GM23338 (cell line): Measurements from ENCODE around the gene NPL. TPM values are rescaled to one million over a fixed set of nuclear protein-coding genes. Genes with fewer than 3 reads are reported as not detected.

Source experiments
- ATAC-seq: fragments of 200-7000 bp; cut with Tn5 transposase; 3 replicates; pipeline ENCODE4 v1.9.1; 2020
- DNase-seq: peaks from one replicate; pipeline ENCODE4 v3.0.0-alpha.2; 2015; ENCODE audit warnings: low spot score
- H2AFZ ChIP-seq: fragments of 200-600 bp; sonication (generic); 2 replicates; pipeline ENCODE4 v1.8.0; 2016; ENCODE audit warnings: antibody characterized with exemption, mild to moderate bottlenecking, moderate library complexity
- H3F3A ChIP-seq: fragments of 200-600 bp; sonication (generic); replicated peaks from 2 replicates; pipeline ENCODE4 v1.8.0; 2017; ENCODE audit warnings: antibody characterized with exemption, mixed run types, low read depth
- H3K27ac ChIP-seq: fragments of 200-600 bp; sonication (generic); 2 replicates; pipeline ENCODE4 v1.6.1; 2016; ENCODE audit warnings: low read depth
- H3K27me3 ChIP-seq: fragments of 200-600 bp; sonication (generic); 2 replicates; pipeline ENCODE4 v1.8.0; 2016; ENCODE audit warnings: mild to moderate bottlenecking, mixed run types, moderate library complexity; ENCODE audit not compliant: insufficient read depth
- H3K36me3 ChIP-seq: fragments of 200-600 bp; sonication (generic); 2 replicates; pipeline ENCODE4 v1.8.0; 2016; ENCODE audit warnings: mild to moderate bottlenecking; ENCODE audit not compliant: insufficient read depth
- H3K4me1 ChIP-seq: fragments of 200-600 bp; sonication (generic); 2 replicates; pipeline ENCODE4 v1.8.0; 2016; ENCODE audit warnings: mild to moderate bottlenecking, moderate library complexity; ENCODE audit not compliant: insufficient read depth
- H3K4me2 ChIP-seq: fragments of 200-600 bp; sonication (generic); 2 replicates; pipeline ENCODE4 v1.7.1; 2017; ENCODE audit warnings: mixed run types
- H3K4me3 ChIP-seq: fragments of 200-600 bp; sonication (generic); 2 replicates; pipeline ENCODE4 v1.6.1; 2016; ENCODE audit warnings: mixed run types
- H3K79me2 ChIP-seq: fragments of 200-600 bp; sonication (generic); replicated peaks from 2 replicates; pipeline ENCODE4 v1.8.0; 2017; ENCODE audit warnings: mild to moderate bottlenecking; ENCODE audit not compliant: insufficient read depth
- H3K9me2 ChIP-seq: fragments of 200-600 bp; sonication (generic); 2 replicates; pipeline ENCODE4 v1.8.0; 2017; ENCODE audit not compliant: insufficient read depth
- H4K20me1 ChIP-seq: fragments of 200-600 bp; sonication (generic); replicated peaks from 2 replicates; pipeline ENCODE4 v1.8.0; 2017; ENCODE audit warnings: mild to moderate bottlenecking; ENCODE audit not compliant: insufficient read depth
- H3K27ac Mint-ChIP-seq: 2 replicates; pipeline ENCODE4 v1.8.0; 2020; ENCODE audit warnings: inconsistent platforms, mild to moderate bottlenecking, moderate library complexity, mixed read lengths
- H3K27me3 Mint-ChIP-seq: 3 replicates; pipeline ENCODE4 v1.8.0; 2022; ENCODE audit warnings: low read depth, mild to moderate bottlenecking, moderate library complexity, mixed read lengths, inconsistent platforms; ENCODE audit not compliant: insufficient read depth, poor library complexity
- H3K36me3 Mint-ChIP-seq: 3 replicates; pipeline ENCODE4 v1.8.0; 2021; ENCODE audit warnings: low read depth, mild to moderate bottlenecking, inconsistent platforms, moderate library complexity, mixed read lengths
- H3K4me1 Mint-ChIP-seq: 3 replicates; pipeline ENCODE4 v1.8.0; 2020; ENCODE audit warnings: mild to moderate bottlenecking, inconsistent platforms, mixed read lengths
- H3K4me3 Mint-ChIP-seq: 3 replicates; pipeline ENCODE4 v1.8.0; 2021; ENCODE audit warnings: moderate library complexity, mild to moderate bottlenecking, inconsistent platforms, mixed read lengths
- H3K9me3 Mint-ChIP-seq: 3 replicates; pipeline ENCODE4 v1.8.0; 2020; ENCODE audit warnings: moderate library complexity, mild to moderate bottlenecking, inconsistent platforms, mixed read lengths
- CREB1 ChIP-seq: fragments of 250-450 bp; sonication (Bioruptor Pico); IDR thresholded peaks from 2 replicates; pipeline ENCODE4 v1.5.0; 2020; ENCODE audit warnings: low read depth, mild to moderate bottlenecking, moderate library complexity
- CTCF ChIP-seq, 2 experiments: fragments of 200-600 bp in 1 of 2; sonication (generic) in 1 of 2; conservative IDR thresholded peaks; 2 replicates each; pipeline versions ENCODE4 v1.5.1 to v1.6.1; 2016 to 2017; ENCODE audit warnings: antibody characterized with exemption in 2 of 2, low read depth in 2 of 2, mild to moderate bottlenecking in 2 of 2, moderate library complexity in 1 of 2
- EZH2 ChIP-seq: fragments of 200-600 bp; sonication (generic); IDR thresholded peaks from one replicate; pipeline ENCODE4 v1.8.0; 2017; ENCODE audit warnings: antibody characterized with exemption, mild to moderate bottlenecking, low read depth; ENCODE audit not compliant: unreplicated experiment
- EZH2phosphoT487 ChIP-seq: fragments of 200-600 bp; sonication (generic); IDR thresholded peaks from one replicate; pipeline ENCODE4 v1.8.1; 2018; ENCODE audit warnings: antibody characterized with exemption; ENCODE audit not compliant: unreplicated experiment
- JUNB ChIP-seq: IDR thresholded peaks from one replicate; pipeline ENCODE4 v1.6.1; 2016; ENCODE audit warnings: antibody characterized with exemption; ENCODE audit not compliant: unreplicated experiment
- NANOG ChIP-seq: IDR thresholded peaks from 2 replicates; pipeline ENCODE4 v1.6.1; 2016; ENCODE audit warnings: antibody characterized with exemption, borderline replicate concordance
- POLR2AphosphoS5 ChIP-seq: IDR thresholded peaks from 2 replicates; pipeline ENCODE4 v1.6.1; 2016; ENCODE audit warnings: antibody characterized with exemption, low read depth
- STAT1 ChIP-seq: IDR thresholded peaks from one replicate; pipeline ENCODE4 v1.6.1; 2016; ENCODE audit warnings: antibody characterized with exemption; ENCODE audit not compliant: unreplicated experiment
- ZNF114 ChIP-seq: fragments of 250-450 bp; sonication (Bioruptor Pico); IDR thresholded peaks from 2 replicates; pipeline ENCODE4 v1.5.0; 2020; ENCODE audit warnings: mild to moderate bottlenecking, moderate library complexity
- ZNF331 ChIP-seq: fragments of 250-450 bp; sonication (Bioruptor Pico); IDR thresholded peaks from 2 replicates; pipeline ENCODE4 v1.5.0; 2020; ENCODE audit warnings: low read depth, mild to moderate bottlenecking, moderate library complexity
- polyA plus RNA-seq: library from polyadenylated mRNA; unstranded; fragments of >200 nt; fragmentation: Nextera tagmentation; extraction: Ambion mirVana; gene quantifications from 2 replicates; pipeline ENCODE4 v1.2.1, GENCODE V29; 2016
- total RNA-seq: library from RNA; depleted of rRNA; stranded (reverse); fragments of >200 nt; shearing (Covaris generic); gene quantifications from 2 replicates; pipeline ENCODE4 v1.2.3, GENCODE V29; 2014
- TF ChIP-seq, protein P1 (sequence below): IDR thresholded peaks from 2 replicates; pipeline ENCODE4 v1.6.1; 2016; ENCODE audit warnings: antibody characterized with exemption
- TF ChIP-seq, protein P2 (sequence below): IDR thresholded peaks from one replicate; pipeline ENCODE4 v1.6.1; 2018; ENCODE audit warnings: antibody characterized with exemption; ENCODE audit not compliant: unreplicated experiment
- TF ChIP-seq, protein P3 (sequence below): fragments of 250-450 bp; sonication (Bioruptor Pico); IDR thresholded peaks from 2 replicates; pipeline ENCODE4 v1.5.0; 2020; ENCODE audit warnings: mild to moderate bottlenecking, moderate library complexity

NPL gene
- total and polyA plus RNA-seq, 2 experiments from 2014 or later: 2.4 to 2.8 TPM

DNA sequence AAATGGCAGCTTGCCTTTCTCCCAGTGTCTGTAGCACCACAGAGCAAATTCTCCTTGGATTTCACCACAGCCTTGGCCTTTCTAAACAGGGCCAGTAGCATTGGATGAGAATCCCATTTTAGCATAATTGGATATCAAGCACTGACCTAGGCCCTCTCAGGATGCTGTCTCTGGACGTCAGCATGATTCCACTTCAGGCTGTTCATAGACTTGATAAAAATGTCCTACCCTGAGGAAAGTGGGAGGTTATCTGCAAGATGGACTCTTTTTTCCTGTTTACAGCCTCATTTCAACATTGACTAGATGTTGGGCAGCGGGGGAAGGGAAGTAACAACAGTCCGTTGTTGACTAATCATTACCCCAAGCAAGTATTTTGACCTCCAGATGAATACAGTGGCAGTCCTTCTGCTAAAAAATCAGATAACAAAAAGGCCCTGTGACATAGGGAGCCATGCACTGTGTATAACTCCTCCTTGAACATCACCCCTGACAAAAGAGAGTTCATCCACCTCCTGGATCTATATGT, 5.2 kb downstream of the NPL start:
- Histone ChIP-seq H3K27ac (no peak overlapping the region), H3K79me2 (no peaks in the 10 kb centered on the region), H3K27me3 (peaks cover 21% of the 10 kb centered on the region), H3K4me2 (no peak overlapping the region), H3K36me3 (no peaks in the 10 kb centered on the region), H2AFZ (no peak overlapping the region), H4K20me1 (no peaks in the 10 kb centered on the region), H3K4me3 (no peak overlapping the region), H3K4me1 (peaks cover 9% of the 10 kb centered on the region), H3F3A (no peaks in the 10 kb centered on the region; the same call in 1 of the 2 replicates), H3K9me2 (peaks cover 3% of the 10 kb centered on the region; the same call in 1 of the 2 replicates)
- peaks cover 10% of the 10 kb centered on the region; the same call in 2 of the 3 replicates for H3K4me1 Mint-ChIP-seq
- no peaks in the 10 kb centered on the region for H3K36me3 Mint-ChIP-seq
- TF ChIP-seq CREB1 (no peak), JUNB (no peak), ZNF331 (CRISPR knock-in tag) (no peak), CTCF (conservative IDR thresholded peaks at IDR 0.05; ENCODE audit: low read depth in 2 of 2) (no peak), EZH2phosphoT487 (no peak), STAT1 (no peak), POLR2AphosphoS5 (no peak), NANOG (no peak), ZNF114 (CRISPR knock-in tag) (no peak), EZH2 (no peak)
- TF ChIP-seq, protein P1, sequence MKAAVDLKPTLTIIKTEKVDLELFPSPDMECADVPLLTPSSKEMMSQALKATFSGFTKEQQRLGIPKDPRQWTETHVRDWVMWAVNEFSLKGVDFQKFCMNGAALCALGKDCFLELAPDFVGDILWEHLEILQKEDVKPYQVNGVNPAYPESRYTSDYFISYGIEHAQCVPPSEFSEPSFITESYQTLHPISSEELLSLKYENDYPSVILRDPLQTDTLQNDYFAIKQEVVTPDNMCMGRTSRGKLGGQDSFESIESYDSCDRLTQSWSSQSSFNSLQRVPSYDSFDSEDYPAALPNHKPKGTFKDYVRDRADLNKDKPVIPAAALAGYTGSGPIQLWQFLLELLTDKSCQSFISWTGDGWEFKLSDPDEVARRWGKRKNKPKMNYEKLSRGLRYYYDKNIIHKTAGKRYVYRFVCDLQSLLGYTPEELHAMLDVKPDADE: no peak
- TF ChIP-seq, protein P2, sequence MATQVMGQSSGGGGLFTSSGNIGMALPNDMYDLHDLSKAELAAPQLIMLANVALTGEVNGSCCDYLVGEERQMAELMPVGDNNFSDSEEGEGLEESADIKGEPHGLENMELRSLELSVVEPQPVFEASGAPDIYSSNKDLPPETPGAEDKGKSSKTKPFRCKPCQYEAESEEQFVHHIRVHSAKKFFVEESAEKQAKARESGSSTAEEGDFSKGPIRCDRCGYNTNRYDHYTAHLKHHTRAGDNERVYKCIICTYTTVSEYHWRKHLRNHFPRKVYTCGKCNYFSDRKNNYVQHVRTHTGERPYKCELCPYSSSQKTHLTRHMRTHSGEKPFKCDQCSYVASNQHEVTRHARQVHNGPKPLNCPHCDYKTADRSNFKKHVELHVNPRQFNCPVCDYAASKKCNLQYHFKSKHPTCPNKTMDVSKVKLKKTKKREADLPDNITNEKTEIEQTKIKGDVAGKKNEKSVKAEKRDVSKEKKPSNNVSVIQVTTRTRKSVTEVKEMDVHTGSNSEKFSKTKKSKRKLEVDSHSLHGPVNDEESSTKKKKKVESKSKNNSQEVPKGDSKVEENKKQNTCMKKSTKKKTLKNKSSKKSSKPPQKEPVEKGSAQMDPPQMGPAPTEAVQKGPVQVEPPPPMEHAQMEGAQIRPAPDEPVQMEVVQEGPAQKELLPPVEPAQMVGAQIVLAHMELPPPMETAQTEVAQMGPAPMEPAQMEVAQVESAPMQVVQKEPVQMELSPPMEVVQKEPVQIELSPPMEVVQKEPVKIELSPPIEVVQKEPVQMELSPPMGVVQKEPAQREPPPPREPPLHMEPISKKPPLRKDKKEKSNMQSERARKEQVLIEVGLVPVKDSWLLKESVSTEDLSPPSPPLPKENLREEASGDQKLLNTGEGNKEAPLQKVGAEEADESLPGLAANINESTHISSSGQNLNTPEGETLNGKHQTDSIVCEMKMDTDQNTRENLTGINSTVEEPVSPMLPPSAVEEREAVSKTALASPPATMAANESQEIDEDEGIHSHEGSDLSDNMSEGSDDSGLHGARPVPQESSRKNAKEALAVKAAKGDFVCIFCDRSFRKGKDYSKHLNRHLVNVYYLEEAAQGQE: no peak
- TF ChIP-seq, protein P3, sequence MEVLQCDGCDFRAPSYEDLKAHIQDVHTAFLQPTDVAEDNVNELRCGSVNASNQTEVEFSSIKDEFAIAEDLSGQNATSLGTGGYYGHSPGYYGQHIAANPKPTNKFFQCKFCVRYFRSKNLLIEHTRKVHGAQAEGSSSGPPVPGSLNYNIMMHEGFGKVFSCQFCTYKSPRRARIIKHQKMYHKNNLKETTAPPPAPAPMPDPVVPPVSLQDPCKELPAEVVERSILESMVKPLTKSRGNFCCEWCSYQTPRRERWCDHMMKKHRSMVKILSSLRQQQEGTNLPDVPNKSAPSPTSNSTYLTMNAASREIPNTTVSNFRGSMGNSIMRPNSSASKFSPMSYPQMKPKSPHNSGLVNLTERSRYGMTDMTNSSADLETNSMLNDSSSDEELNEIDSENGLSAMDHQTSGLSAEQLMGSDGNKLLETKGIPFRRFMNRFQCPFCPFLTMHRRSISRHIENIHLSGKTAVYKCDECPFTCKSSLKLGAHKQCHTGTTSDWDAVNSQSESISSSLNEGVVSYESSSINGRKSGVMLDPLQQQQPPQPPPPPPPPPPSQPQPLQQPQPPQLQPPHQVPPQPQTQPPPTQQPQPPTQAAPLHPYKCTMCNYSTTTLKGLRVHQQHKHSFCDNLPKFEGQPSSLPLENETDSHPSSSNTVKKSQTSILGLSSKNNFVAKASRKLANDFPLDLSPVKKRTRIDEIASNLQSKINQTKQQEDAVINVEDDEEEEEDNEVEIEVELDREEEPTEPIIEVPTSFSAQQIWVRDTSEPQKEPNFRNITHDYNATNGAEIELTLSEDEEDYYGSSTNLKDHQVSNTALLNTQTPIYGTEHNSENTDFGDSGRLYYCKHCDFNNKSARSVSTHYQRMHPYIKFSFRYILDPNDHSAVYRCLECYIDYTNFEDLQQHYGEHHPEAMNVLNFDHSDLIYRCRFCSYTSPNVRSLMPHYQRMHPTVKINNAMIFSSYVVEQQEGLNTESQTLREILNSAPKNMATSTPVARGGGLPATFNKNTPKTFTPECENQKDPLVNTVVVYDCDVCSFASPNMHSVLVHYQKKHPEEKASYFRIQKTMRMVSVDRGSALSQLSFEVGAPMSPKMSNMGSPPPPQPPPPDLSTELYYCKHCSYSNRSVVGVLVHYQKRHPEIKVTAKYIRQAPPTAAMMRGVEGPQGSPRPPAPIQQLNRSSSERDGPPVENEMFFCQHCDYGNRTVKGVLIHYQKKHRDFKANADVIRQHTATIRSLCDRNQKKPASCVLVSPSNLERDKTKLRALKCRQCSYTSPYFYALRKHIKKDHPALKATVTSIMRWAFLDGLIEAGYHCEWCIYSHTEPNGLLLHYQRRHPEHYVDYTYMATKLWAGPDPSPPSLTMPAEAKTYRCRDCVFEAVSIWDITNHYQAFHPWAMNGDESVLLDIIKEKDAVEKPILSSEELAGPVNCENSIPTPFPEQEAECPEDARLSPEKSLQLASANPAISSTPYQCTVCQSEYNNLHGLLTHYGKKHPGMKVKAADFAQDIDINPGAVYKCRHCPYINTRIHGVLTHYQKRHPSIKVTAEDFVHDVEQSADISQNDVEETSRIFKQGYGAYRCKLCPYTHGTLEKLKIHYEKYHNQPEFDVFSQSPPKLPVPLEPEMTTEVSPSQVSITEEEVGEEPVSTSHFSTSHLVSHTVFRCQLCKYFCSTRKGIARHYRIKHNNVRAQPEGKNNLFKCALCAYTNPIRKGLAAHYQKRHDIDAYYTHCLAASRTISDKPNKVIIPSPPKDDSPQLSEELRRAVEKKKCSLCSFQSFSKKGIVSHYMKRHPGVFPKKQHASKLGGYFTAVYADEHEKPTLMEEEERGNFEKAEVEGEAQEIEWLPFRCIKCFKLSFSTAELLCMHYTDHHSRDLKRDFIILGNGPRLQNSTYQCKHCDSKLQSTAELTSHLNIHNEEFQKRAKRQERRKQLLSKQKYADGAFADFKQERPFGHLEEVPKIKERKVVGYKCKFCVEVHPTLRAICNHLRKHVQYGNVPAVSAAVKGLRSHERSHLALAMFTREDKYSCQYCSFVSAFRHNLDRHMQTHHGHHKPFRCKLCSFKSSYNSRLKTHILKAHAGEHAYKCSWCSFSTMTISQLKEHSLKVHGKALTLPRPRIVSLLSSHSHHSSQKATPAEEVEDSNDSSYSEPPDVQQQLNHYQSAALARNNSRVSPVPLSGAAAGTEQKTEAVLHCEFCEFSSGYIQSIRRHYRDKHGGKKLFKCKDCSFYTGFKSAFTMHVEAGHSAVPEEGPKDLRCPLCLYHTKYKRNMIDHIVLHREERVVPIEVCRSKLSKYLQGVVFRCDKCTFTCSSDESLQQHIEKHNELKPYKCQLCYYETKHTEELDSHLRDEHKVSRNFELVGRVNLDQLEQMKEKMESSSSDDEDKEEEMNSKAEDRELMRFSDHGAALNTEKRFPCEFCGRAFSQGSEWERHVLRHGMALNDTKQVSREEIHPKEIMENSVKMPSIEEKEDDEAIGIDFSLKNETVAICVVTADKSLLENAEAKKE: no peak
- no peaks in the 10 kb centered on the region for H3K9me3 Mint-ChIP-seq
- DNase-seq (no peak), ATAC-seq (no peak)
- H3K27me3 Mint-ChIP-seq: peaks cover 11% of the 10 kb centered on the region
- H3K27ac Mint-ChIP-seq: no peak overlapping the region
- no peak overlapping the region for H3K4me3 Mint-ChIP-seq
